Natural killer cell (primary cell): ENCODE measurements around the gene MMRN2. TPM values are rescaled to one million over a fixed set of nuclear protein-coding genes. Genes with fewer than 3 reads are reported as not detected.

Experiments used
- ATAC-seq, 3 donors: fragments of 150-1000 bp in 2 of 3; fragments of 200-7000 bp in 1 of 3; cut with Tn5 transposase; 1 replicate in 1 of 3; 2 replicates in 2 of 3; pipeline ENCODE4 v1.10.0; 2021; ENCODE audit warnings: mild to moderate bottlenecking in 2 of 3, moderate library complexity in 2 of 3
- DNase-seq, 2 donors: peaks; one replicate each; pipeline versions ENCODE4 v3.0.0 to v3.0.0-alpha.2; 2013 to 2021; ENCODE audit warnings: mixed read lengths in 1 of 2
- H3K27ac ChIP-seq: one replicate; pipeline ENCODE4 v1.5.1; 2013; ENCODE audit warnings: mild to moderate bottlenecking, low read length
- H3K27me3 ChIP-seq: one replicate; pipeline ENCODE4 v1.6.1; 2013; ENCODE audit warnings: low read length; ENCODE audit not compliant: control insufficient read depth, insufficient read depth
- H3K36me3 ChIP-seq: one replicate; pipeline ENCODE4 v1.6.1; 2013; ENCODE audit warnings: low read length; ENCODE audit not compliant: control insufficient read depth, insufficient read depth
- H3K4me1 ChIP-seq: one replicate; pipeline ENCODE4 v1.6.1; 2013; ENCODE audit warnings: low read length; ENCODE audit not compliant: control insufficient read depth, insufficient read depth
- H3K4me3 ChIP-seq: one replicate; pipeline ENCODE4 v1.5.1; 2013; ENCODE audit warnings: low read length
- H3K9me3 ChIP-seq: one replicate; pipeline ENCODE4 v1.6.1; 2013; ENCODE audit warnings: low read length; ENCODE audit not compliant: control insufficient read depth, insufficient read depth
- H3K27ac Mint-ChIP-seq, 2 donors: one replicate each; pipeline ENCODE4 v1.8.0; 2022; ENCODE audit warnings: mild to moderate bottlenecking in 2 of 2, mixed read lengths in 2 of 2, moderate library complexity in 1 of 2
- H3K27me3 Mint-ChIP-seq, 2 donors: one replicate each; pipeline ENCODE4 v1.8.0; 2022; ENCODE audit warnings: low read depth in 2 of 2, mixed read lengths in 2 of 2
- H3K36me3 Mint-ChIP-seq: one replicate; pipeline ENCODE4 v1.8.0; 2022; ENCODE audit warnings: mixed read lengths
- H3K4me1 Mint-ChIP-seq, 2 donors: one replicate each; pipeline ENCODE4 v1.8.0; 2022; ENCODE audit warnings: mixed read lengths in 2 of 2
- H3K4me3 Mint-ChIP-seq: one replicate; pipeline ENCODE4 v1.8.0; 2022; ENCODE audit warnings: mild to moderate bottlenecking, moderate library complexity, mixed read lengths
- H3K9me3 Mint-ChIP-seq, 2 donors: one replicate each; pipeline ENCODE4 v1.8.0; 2022; ENCODE audit warnings: mixed read lengths in 2 of 2
- WGBS: methylation state at CpG from one replicate; pipeline ENCODE4 v1.1.7; 2013; ENCODE audit warnings: missing lambda C conversion rate; ENCODE audit not compliant: insufficient coverage; 5-methylcytosine and 5-hydroxymethylcytosine counted together
- intact Hi-C: fragments of 100-400 bp; cut with micrococcal nuclease; formaldehyde crosslinking; loops from one replicate; pipeline ENCODE4 v1.14.2; 2022
- total RNA-seq, 4 donors: library from RNA; stranded (reverse); fragments of 120-200 nt in 1 of 4; gene quantifications; one replicate each; pipeline versions ENCODE4 v1.2.3 to v1.2.4, GENCODE V29; 2013 to 2022
- TF ChIP-seq, protein P1 (sequence below): fragments of 200-600 bp; IDR thresholded peaks from one replicate; pipeline ENCODE4 v1.8.0; 2022; ENCODE audit warnings: antibody characterized with exemption

MMRN2 gene
- total RNA-seq, 3 donors from 2014 or later (not counting 1 experiment from before 2014, with no cell fraction given), result 1.3 TPM; not detected in 2

DNA sequence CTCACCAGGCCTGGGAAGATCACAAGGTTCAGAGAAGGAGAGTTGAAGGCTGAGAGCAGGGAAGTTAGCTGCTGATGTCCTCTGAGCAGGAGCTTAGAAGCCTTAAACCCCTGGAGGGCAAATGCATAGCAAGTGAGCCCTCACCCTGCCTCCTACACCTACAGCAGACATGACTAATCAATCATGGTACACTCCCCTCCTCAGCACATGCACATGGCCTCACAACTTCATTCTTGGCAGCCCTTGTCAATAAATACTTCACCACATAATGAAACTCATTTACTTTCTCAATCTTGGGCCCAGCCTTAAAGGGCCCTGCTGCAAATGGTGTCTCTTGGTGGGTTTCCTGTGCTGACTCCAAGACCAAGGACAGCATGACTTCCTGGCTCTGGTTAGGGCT lies 12.9 kb downstream of the MMRN2 start:
- Mint-ChIP-seq H3K4me1 (peaks cover 2% of the 10 kb centered on the region in 2 donors), H3K27me3 (peaks cover 0 to 7% of the 10 kb centered on the region in 2 donors), H3K36me3 (no peaks in the 10 kb centered on the region), H3K4me3 (no peak overlapping the region), H3K27ac (no peak overlapping the region), H3K9me3 (no peaks in the 10 kb centered on the region)
- Histone ChIP-seq H3K4me3 (no peak overlapping the region), H3K4me1 (peaks cover 3% of the 10 kb centered on the region), H3K27me3 (no peaks in the 10 kb centered on the region), H3K9me3 (no peaks in the 10 kb centered on the region), H3K27ac (no peak overlapping the region), H3K36me3 (no peaks in the 10 kb centered on the region)
- DNase-seq, result no peak
- intact Hi-C loops, result no loop called here
- no peak for ATAC-seq
- TF ChIP-seq, protein P1, sequence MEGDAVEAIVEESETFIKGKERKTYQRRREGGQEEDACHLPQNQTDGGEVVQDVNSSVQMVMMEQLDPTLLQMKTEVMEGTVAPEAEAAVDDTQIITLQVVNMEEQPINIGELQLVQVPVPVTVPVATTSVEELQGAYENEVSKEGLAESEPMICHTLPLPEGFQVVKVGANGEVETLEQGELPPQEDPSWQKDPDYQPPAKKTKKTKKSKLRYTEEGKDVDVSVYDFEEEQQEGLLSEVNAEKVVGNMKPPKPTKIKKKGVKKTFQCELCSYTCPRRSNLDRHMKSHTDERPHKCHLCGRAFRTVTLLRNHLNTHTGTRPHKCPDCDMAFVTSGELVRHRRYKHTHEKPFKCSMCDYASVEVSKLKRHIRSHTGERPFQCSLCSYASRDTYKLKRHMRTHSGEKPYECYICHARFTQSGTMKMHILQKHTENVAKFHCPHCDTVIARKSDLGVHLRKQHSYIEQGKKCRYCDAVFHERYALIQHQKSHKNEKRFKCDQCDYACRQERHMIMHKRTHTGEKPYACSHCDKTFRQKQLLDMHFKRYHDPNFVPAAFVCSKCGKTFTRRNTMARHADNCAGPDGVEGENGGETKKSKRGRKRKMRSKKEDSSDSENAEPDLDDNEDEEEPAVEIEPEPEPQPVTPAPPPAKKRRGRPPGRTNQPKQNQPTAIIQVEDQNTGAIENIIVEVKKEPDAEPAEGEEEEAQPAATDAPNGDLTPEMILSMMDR, result no peak

DNA sequence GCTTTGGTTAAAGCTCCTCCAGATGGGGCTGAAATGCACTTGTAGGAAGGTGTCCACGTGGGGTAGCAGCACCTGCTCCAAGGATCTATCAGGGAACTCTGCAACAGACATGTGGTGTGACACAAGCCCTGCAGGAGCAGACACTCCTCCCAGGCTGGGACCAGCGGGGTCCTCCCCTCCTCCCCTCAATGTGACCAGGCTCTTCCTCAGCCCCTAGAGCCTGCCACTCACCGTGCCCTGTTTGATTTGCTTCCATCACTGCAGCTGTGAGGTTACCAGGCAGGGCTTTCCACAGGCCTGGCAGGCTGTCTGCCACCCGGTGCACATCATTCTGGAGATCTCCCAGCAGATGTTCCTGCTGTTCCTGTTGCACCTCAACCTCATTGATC lies 13.4 kb downstream of the MMRN2 start:
- peaks cover 0 to 7% of the 10 kb centered on the region in 2 donors for H3K27me3 Mint-ChIP-seq
- H3K9me3 Mint-ChIP-seq, result no peaks in the 10 kb centered on the region
- H3K4me3 ChIP-seq, result no peak overlapping the region
- no peaks in the 10 kb centered on the region for H3K9me3 ChIP-seq
- H3K4me3 Mint-ChIP-seq, result no peak overlapping the region
- peaks cover 3 to 6% of the 10 kb centered on the region in 2 donors for H3K4me1 Mint-ChIP-seq
- peaks cover 7% of the 10 kb centered on the region for H3K4me1 ChIP-seq
- DNase-seq, result no peak
- intact Hi-C loops, result no loop called here
- no peak overlapping the region for H3K27ac ChIP-seq
- 84% methylated on average over 4 of the region's 4 CpGs for WGBS
- TF ChIP-seq, protein P1, result no peak
- no peaks in the 10 kb centered on the region for H3K27me3 ChIP-seq
- no peak overlapping the region for H3K27ac Mint-ChIP-seq
- no peaks in the 10 kb centered on the region for H3K36me3 Mint-ChIP-seq
- no peaks in the 10 kb centered on the region for H3K36me3 ChIP-seq
- no peak for ATAC-seq

DNA sequence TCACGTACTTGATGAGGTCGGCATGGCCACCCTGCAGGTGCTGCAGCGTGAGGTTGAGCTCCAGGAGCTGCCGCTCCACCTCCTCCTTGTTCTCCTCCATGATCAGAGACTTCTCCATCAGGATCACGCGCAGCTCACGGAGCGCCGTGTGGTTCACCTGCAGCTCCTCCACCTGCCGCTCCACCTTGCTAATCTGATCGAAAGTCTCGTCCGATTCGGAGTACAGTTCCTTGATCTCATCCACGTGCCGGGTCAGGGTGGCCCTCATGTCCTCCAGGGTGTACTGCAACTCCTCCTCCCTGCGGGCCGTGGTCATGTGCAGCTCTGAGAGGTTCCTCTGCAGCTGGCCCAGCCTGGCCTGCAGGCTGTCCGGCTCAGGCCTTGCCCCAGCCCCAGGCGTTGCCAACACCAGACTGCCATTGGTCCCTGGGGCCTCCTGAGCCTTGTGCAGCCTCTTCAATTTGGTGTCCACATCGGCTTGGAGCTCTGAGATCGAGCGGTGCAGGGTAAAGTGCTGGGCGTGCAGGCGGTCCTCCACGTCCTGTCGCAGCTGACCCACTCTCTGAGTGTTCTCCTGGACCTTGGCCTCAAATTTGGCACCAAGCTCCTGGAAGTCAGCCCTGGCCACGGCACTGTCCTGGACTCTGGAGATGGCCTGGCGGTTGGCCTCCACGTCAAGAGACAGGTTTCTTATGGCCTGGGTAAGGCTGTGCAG lies 13.9 kb downstream of the MMRN2 start:
- TF ChIP-seq, protein P1, result no peak
- peaks cover 3 to 6% of the 10 kb centered on the region in 2 donors for H3K4me1 Mint-ChIP-seq
- ATAC-seq (no peak), DNase-seq (no peak)
- H3K27ac Mint-ChIP-seq, result no peak overlapping the region
- WGBS, result 94% methylated on average over 30 of the region's 30 CpGs
- H3K4me3 Mint-ChIP-seq, result no peak overlapping the region
- peaks cover 7% of the 10 kb centered on the region for H3K4me1 ChIP-seq
- no peaks in the 10 kb centered on the region for H3K36me3 Mint-ChIP-seq
- H3K27me3 Mint-ChIP-seq, result peaks cover 0 to 7% of the 10 kb centered on the region in 2 donors
- intact Hi-C loops, result no loop called here
- H3K27me3 ChIP-seq, result no peaks in the 10 kb centered on the region
- H3K27ac ChIP-seq, result no peak overlapping the region
- no peaks in the 10 kb centered on the region for H3K9me3 ChIP-seq
- no peaks in the 10 kb centered on the region for H3K9me3 Mint-ChIP-seq
- no peak overlapping the region for H3K4me3 ChIP-seq
- no peaks in the 10 kb centered on the region for H3K36me3 ChIP-seq
